Left lung (tissue), 10 donors: ENCODE measurements around the gene FCHSD2. TPM values are rescaled to one million over a fixed set of nuclear protein-coding genes. Genes with fewer than 3 reads are reported as not detected.
A peak's percentile ranks its signal among the peaks of the same experiment; 100 is the strongest.

Experiments used
- ATAC-seq: fragments of 200-7000 bp; cut with Tn5 transposase; one replicate; pipeline ENCODE4 v1.9.1; 2020; ENCODE audit warnings: moderate library complexity
- DNase-seq, 4 donors: peaks; one replicate each; pipeline ENCODE4 v3.0.0-alpha.2; 2013 to 2020
- H3K27ac ChIP-seq, 2 donors: fragments of 200-600 bp; sonication (generic) in 1 of 2; one replicate each; pipeline versions ENCODE4 v1.5.0 to v1.8.0; 2020 to 2021
- H3K27me3 ChIP-seq, 2 donors: fragments of 200-600 bp; sonication (generic) in 1 of 2; one replicate each; pipeline versions ENCODE4 v1.5.0 to v1.8.0; 2020 to 2021
- H3K36me3 ChIP-seq, 2 donors: fragments of 200-600 bp; sonication (generic) in 1 of 2; one replicate each; pipeline versions ENCODE4 v1.5.0 to v1.8.0; 2020 to 2021
- H3K4me1 ChIP-seq, 2 donors: fragments of 200-600 bp; one replicate each; pipeline ENCODE4 v1.8.0; 2021
- H3K4me3 ChIP-seq, 2 donors: fragments of 200-600 bp; sonication (generic) in 1 of 2; one replicate each; pipeline versions ENCODE4 v1.5.0 to v1.8.0; 2020 to 2021; ENCODE audit warnings: mild to moderate bottlenecking in 1 of 2
- H3K9me3 ChIP-seq, 2 donors: fragments of 200-600 bp; sonication (generic) in 1 of 2; one replicate each; pipeline versions ENCODE4 v1.5.0 to v1.8.0; 2020 to 2021
- CTCF ChIP-seq, 2 donors: fragments of 200-600 bp; sonication (generic) in 1 of 2; IDR thresholded peaks; one replicate each; pipeline versions ENCODE4 v1.5.0 to v1.8.0; 2021; ENCODE audit warnings: antibody characterized with exemption in 2 of 2
- intact Hi-C, 2 donors: fragments of 100-400 bp; cut with DNase I; formaldehyde crosslinking; loops; one replicate each; pipeline versions ENCODE4 v1.11.2 to v1.14.2; 2022
- polyA plus RNA-seq, 6 donors: library from polyadenylated mRNA; unstranded; fragments of 120-200 nt; gene quantifications; one replicate each; pipeline ENCODE4 v1.2.1, GENCODE V29; 2013; ENCODE audit not compliant: insufficient read length in 6 of 6
- total RNA-seq, 2 donors: library from RNA; stranded (reverse); fragmentation: NEBNext Ultra II Directional; extraction: Animal tissue kit (Norgen Biotek cat#: 25700); gene quantifications; one replicate each; pipeline ENCODE4 v1.2.1, GENCODE V29; 2021
- donor health status: DM: no; HTN: yes; CAD: no.
- donor health status: DM: no; HTN: no; CAD: no.

The FCHSD2 gene
- total and polyA plus RNA-seq, 8 donors: 46.2 to 58.2 (median 48.5) TPM

- H3K36me3 ChIP-seq: no peaks in the 10 kb centered on the region
- no peak for TF ChIP-seq CTCF (IDR thresholded peaks at IDR 0.05)
- intact Hi-C loops: loop anchor here in 1 of 2 donors (5.0 kb wide), 1 partner anchor 52 kb away; no protein-coding TSS in a partner anchor
- ATAC-seq: peak; percentile 51
- no peaks in the 10 kb centered on the region for H3K27me3 ChIP-seq
- DNase-seq: peak in 2 of 4 donors; percentile 40 to 74
- peak overlapping the region in 1 of 2 donors; percentile 30 for H3K27ac ChIP-seq
- no peak overlapping the region for H3K4me3 ChIP-seq
- H3K4me1 ChIP-seq: peaks cover 0 to 56% of the 10 kb centered on the region in 2 donors
- H3K9me3 ChIP-seq: no peaks in the 10 kb centered on the region
Observed at GRCh38 chr11:73185680-73186293, 43.7 kb upstream of the FCHSD2 start.

- peak overlapping the region in 1 of 2 donors; percentile 23 for H3K27ac ChIP-seq
- H3K9me3 ChIP-seq: no peaks in the 10 kb centered on the region
- peak; percentile 83 to 88 for TF ChIP-seq CTCF (IDR thresholded peaks at IDR 0.05)
- DNase-seq (peak; percentile 36 to 93 (median 71)), ATAC-seq (peak; percentile 93)
- H3K36me3 ChIP-seq: no peaks in the 10 kb centered on the region
- intact Hi-C loops: loop anchor here in 1 of 2 donors (5.0 kb wide), 1 partner anchor 52 kb away; no protein-coding TSS in a partner anchor
- peaks cover 0 to 54% of the 10 kb centered on the region in 2 donors for H3K4me1 ChIP-seq
- no peaks in the 10 kb centered on the region for H3K27me3 ChIP-seq
- peak overlapping the region in 1 of 2 donors; percentile 19 for H3K4me3 ChIP-seq
Observed at GRCh38 chr11:73184953-73185671, 43.0 kb upstream of the FCHSD2 start.

GRCh38 chr11:73182824-73183321 is 40.8 kb upstream of the FCHSD2 start:
- TF ChIP-seq CTCF (IDR thresholded peaks at IDR 0.05): no peak
- H3K4me1 ChIP-seq: peaks cover 4 to 40% of the 10 kb centered on the region in 2 donors
- intact Hi-C loops: no loop called here
- DNase-seq (peak in 1 of 4 donors; percentile 11), ATAC-seq (no peak)
- H3K4me3 ChIP-seq: no peak overlapping the region
- H3K36me3 ChIP-seq: no peaks in the 10 kb centered on the region
- H3K27me3 ChIP-seq: no peaks in the 10 kb centered on the region
- no peaks in the 10 kb centered on the region for H3K9me3 ChIP-seq
- H3K27ac ChIP-seq: no peak overlapping the region

- DNase-seq (peak in 1 of 4 donors; percentile 9), ATAC-seq (no peak)
- no peaks in the 10 kb centered on the region for H3K9me3 ChIP-seq
- no peaks in the 10 kb centered on the region for H3K36me3 ChIP-seq
- no peak for TF ChIP-seq CTCF (IDR thresholded peaks at IDR 0.05)
- H3K27ac ChIP-seq: no peak overlapping the region
- no peak overlapping the region for H3K4me3 ChIP-seq
- intact Hi-C loops: loop anchor here (5.0 to 10.0 kb wide), 3 partner anchors 254 to 346 kb away; no protein-coding TSS in a partner anchor
- H3K27me3 ChIP-seq: no peaks in the 10 kb centered on the region
- peaks cover 7 to 27% of the 10 kb centered on the region in 2 donors for H3K4me1 ChIP-seq
Observed at GRCh38 chr11:73178681-73179080, 36.6 kb upstream of the FCHSD2 start.
